PFSK-1 (cell line): ENCODE results near the gene OFD1.

ENCODE experiments used
- FOXP2 ChIP-seq: optimal IDR thresholded peaks from 2 replicates; pipeline ENCODE3; 2011; ENCODE audit warnings: borderline replicate concordance, control low read depth, inconsistent platforms; ENCODE audit not compliant: insufficient read depth; ENCODE audit errors: extremely low read length, extremely low read depth
- POLR2AphosphoS5 ChIP-seq: IDR thresholded peaks from 2 replicates; pipeline ENCODE4 v1.6.1; 2012; ENCODE audit warnings: low read depth, mild to moderate bottlenecking, control low read depth, low read length, moderate library complexity
- REST ChIP-seq, 2 experiments: IDR thresholded peaks; 2 replicates each; pipeline versions ENCODE4 v1.6.1 to v1.8.0; 2011 to 2012; ENCODE audit warnings: low read depth in 2 of 2, low read length in 2 of 2, control low read depth in 1 of 2, inconsistent platforms in 1 of 2, mild to moderate bottlenecking in 1 of 2, moderate library complexity in 1 of 2; ENCODE audit not compliant: insufficient read depth in 1 of 2
- SIN3A ChIP-seq: IDR thresholded peaks from 2 replicates; pipeline ENCODE4 v1.6.1; 2012; ENCODE audit warnings: mild to moderate bottlenecking, low read length, moderate library complexity, borderline replicate concordance; ENCODE audit not compliant: insufficient read depth
- TAF1 ChIP-seq: IDR thresholded peaks from 2 replicates; pipeline ENCODE4 v1.6.1; 2012; ENCODE audit warnings: low read length, control low read depth, borderline replicate concordance; ENCODE audit not compliant: insufficient read depth

Gene OFD1

GRCh38 chrX:13732246-13733067, 2.1 kb upstream of the OFD1 start:
- TF ChIP-seq TAF1 (no peak), SIN3A (no peak), REST (IDR thresholded peaks at IDR 0.05; ENCODE audit: insufficient read depth in 1 of 2, low read depth in 2 of 2, low read length in 2 of 2) (no peak), POLR2AphosphoS5 (no peak), FOXP2 (no peak)

GRCh38 chrX:13733506-13733905, 1.0 kb upstream of the OFD1 start:
- no peak for TF ChIP-seq TAF1
- no peak for TF ChIP-seq FOXP2
- no peak for TF ChIP-seq SIN3A
- TF ChIP-seq REST (IDR thresholded peaks at IDR 0.05; ENCODE audit: insufficient read depth in 1 of 2, low read depth in 2 of 2, low read length in 2 of 2), result no peak
- TF ChIP-seq POLR2AphosphoS5, result no peak

GRCh38 chrX:13741695-13742094, 7.1 kb downstream of the OFD1 start:
- TF ChIP-seq POLR2AphosphoS5, result no peak
- TF ChIP-seq SIN3A, result no peak
- TF ChIP-seq TAF1, result no peak
- no peak for TF ChIP-seq FOXP2
- no peak for TF ChIP-seq REST (IDR thresholded peaks at IDR 0.05; ENCODE audit: insufficient read depth in 1 of 2, low read depth in 2 of 2, low read length in 2 of 2)

DNA sequence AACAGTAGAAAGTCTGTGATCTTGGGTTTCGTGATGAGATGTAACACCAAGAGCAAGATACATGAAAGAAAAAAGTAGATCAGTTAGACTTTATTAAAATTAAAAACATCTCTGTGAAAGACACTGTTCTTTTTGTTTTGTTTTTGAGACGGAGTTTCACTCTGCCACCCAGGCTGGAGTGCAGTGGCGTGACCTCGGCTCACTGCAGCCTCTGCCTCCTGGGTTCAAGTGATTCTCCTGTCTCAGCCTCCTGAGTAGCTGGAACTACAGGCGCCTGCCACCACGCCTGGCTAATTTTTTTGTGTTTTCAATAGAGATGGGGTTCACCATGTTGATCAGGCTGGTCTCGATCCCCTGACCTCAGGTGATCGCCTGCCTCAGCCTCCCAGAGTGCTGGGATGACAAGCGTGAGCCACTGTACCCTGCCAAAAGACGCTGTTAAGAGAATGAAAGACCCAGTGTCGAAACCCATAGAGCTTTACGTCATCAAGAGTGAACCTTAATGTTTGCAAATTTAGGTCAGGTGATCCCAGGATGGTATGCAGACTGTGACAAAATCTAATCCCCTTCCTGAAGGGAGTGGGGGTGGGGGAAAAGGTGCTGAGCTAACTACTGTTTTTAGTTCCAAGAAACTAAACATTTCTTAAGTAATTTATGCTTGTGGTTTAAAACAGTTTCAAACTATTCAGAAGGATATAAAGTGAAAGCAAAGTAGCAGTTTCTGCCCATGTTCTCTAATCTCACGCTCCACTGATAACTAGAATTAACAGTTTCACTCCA, 8.0 kb downstream of the OFD1 start:
- no peak for TF ChIP-seq TAF1
- TF ChIP-seq REST (IDR thresholded peaks at IDR 0.05; ENCODE audit: insufficient read depth in 1 of 2, low read depth in 2 of 2, low read length in 2 of 2), result no peak
- TF ChIP-seq SIN3A, result no peak
- no peak for TF ChIP-seq POLR2AphosphoS5
- TF ChIP-seq FOXP2, result no peak
